IPS-18a (cell line): Measurements from ENCODE around the gene ERLEC1.
"Not testable (repeated sequence)": the region's sequence is repeated elsewhere in the genome, so short reads cannot be mapped to it uniquely, and the experiment has no call there.

Experiments
- H3K27ac ChIP-seq: one replicate; pipeline ENCODE4 v1.5.1; 2013; ENCODE audit warnings: low read length
- H3K27me3 ChIP-seq: one replicate; pipeline ENCODE4 v1.6.1; 2013; ENCODE audit warnings: mild to moderate bottlenecking, low read length; ENCODE audit not compliant: control insufficient read depth, insufficient read depth
- H3K36me3 ChIP-seq: one replicate; pipeline ENCODE4 v1.6.1; 2013; ENCODE audit warnings: low read depth, low read length; ENCODE audit not compliant: control insufficient read depth
- H3K4me1 ChIP-seq: one replicate; pipeline ENCODE4 v1.6.1; 2013; ENCODE audit warnings: low read depth, low read length; ENCODE audit not compliant: control insufficient read depth
- H3K4me3 ChIP-seq: one replicate; pipeline ENCODE4 v1.5.1; 2013; ENCODE audit warnings: low read length
- H3K9ac ChIP-seq: one replicate; pipeline ENCODE4 v1.6.1; 2013; ENCODE audit warnings: mild to moderate bottlenecking, low read length, moderate library complexity
- H3K9me3 ChIP-seq: one replicate; pipeline ENCODE4 v1.6.1; 2013; ENCODE audit warnings: low read depth, low read length; ENCODE audit not compliant: control insufficient read depth

ERLEC1 gene

GRCh38 chr2:53820711-53821110 lies 33.9 kb downstream of the ERLEC1 start:
- Histone ChIP-seq H3K27me3 (no peaks in the 10 kb centered on the region), H3K4me1 (no peaks in the 10 kb centered on the region), H3K9ac (no peak overlapping the region), H3K36me3 (peaks cover 8% of the 10 kb centered on the region), H3K27ac (no peak overlapping the region), H3K9me3 (no peaks in the 10 kb centered on the region), H3K4me3 (no peak overlapping the region)

DNA sequence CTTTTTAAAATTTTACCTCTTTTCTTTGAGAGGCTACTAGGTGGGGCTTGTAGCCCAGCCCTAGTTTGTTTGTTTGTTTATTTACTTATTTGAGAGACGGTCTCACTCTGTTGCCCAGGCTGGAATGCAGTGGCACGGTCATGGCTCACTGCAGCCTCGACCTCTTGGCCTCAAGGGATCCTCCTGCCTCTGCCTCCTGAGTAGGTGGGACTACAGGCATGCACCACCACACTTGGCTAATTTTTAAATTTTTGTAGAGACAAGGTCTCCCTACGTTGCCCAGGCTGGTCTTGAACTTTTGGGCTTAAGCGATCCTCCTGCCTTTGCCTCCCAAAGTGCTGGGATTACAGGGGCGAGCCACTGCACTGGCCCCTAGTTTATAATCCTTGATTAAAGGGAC lies 35.0 kb downstream of the ERLEC1 start:
- Histone ChIP-seq H3K9ac (no peak overlapping the region), H3K27me3 (no peaks in the 10 kb centered on the region), H3K4me3 (no peak overlapping the region), H3K36me3 (peaks cover 6% of the 10 kb centered on the region), H3K4me1 (peaks cover 6% of the 10 kb centered on the region), H3K27ac (no peak overlapping the region), H3K9me3 (no peaks in the 10 kb centered on the region)

- H3K27me3 ChIP-seq, H3K27ac ChIP-seq, H3K4me3 ChIP-seq, H3K36me3 ChIP-seq, H3K9me3 ChIP-seq, H3K9ac ChIP-seq: not testable (repeated sequence)
- H3K4me1 ChIP-seq, result peaks cover 20% of the 10 kb centered on the region
These were observed 36.8 kb downstream of the ERLEC1 start for GRCh38 chr2:53823639-53824038.

DNA sequence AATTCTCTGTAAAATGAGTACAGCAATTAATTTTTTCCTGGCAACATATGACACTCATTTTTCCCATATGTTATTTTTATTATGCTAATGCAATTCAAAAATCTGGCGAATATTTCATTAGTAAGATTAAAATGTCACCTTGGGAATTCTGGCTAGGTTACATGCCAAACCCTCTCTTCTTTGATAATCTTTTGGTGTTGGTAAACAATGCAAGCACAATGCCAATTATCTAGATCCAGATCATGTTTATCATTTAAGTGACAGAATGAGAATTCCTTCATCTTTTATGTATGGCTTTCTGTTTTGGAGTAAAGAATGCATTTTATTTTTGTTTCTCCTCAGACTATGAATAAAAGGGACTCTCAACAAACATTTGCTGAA lies 39.2 kb downstream of the ERLEC1 start:
- no peak overlapping the region for H3K9ac ChIP-seq
- H3K27ac ChIP-seq, result no peak overlapping the region

DNA sequence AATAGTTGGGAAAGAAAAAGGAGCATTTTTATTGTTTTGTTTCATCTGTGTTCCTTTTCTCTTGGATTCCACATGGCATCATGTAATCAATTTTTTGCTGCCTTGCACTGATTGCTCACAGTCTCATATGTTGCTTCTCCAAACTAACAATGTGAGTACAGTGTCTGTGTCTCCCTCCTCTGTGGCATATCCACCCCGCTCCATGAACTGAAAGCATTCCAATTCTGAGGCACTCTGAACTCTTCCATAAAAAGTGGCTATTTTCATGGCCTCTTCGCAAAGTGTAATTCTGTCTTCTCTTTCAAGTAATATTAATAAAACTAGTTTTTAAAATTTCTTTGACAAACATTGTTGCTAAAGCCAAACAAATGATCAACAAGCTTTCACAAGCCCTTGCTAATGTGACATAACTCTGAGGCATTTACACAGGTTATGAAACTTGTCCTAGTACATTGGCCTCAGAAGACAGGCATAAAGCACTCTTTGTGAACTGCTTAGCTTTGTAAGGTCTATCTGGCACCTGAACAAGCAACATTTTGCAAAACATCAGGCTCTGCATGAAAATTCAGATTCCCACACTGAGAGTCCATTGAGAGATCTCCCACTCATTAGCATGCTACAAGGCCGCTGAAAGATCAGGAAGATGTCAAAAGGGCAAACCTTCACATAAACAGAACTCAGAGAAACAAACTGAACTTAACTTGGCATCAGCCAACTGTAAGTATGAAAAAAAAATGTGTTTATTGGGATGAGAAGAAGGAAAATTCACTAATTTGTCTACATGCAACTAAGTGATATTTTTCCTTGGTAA lies 39.9 kb downstream of the ERLEC1 start:
- Histone ChIP-seq H3K27ac (no peak overlapping the region), H3K9ac (no peak overlapping the region)

More for the DNA sequence above, 39.2 kb downstream of the ERLEC1 start:
- Histone ChIP-seq H3K4me3 (no peak overlapping the region), H3K9me3 (no peaks in the 10 kb centered on the region), H3K36me3 (no peaks in the 10 kb centered on the region), H3K4me1 (peaks cover 20% of the 10 kb centered on the region), H3K27me3 (no peaks in the 10 kb centered on the region)

DNA sequence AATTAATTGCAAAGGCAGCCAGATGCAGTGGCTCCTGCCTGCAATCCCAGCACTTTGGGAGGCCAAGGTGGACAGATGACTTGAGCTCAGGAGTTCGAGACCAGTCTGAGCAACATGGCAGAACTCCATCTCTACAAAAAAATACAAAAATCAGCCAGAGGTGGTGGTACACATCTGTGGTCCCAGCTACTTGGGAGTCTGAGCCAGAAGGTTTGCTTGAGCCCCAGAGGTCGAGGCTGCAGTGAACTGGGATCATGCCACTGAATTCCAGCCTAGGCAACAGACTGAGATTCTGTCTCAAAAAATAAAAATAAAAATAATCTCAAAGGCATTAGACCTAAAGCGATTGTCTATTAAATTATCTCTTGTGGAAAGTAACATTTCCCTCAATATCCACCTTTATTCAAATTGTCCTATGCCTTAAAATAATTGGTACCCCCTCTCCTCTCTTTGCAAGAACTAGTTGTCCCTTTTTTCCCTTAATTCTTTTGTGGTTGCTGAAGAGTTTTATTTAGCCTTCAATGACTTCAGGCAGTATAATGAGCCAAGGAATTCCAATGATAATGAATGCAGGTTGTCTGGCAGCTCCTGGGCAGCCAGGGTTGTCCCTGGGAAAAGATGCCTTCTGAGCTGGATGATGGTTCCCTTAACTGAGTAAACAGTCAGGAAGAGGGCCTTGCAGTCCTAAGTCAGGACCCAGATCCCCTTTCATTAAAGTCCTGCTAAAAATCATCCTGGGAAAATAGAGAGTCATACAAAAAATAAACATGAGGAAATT lies 40.7 kb downstream of the ERLEC1 start:
- peaks cover 20% of the 10 kb centered on the region for H3K4me1 ChIP-seq
- no peaks in the 10 kb centered on the region for H3K9me3 ChIP-seq
- H3K4me3 ChIP-seq, result no peak overlapping the region
- H3K27ac ChIP-seq, result no peak overlapping the region
- H3K9ac ChIP-seq, result no peak overlapping the region
- H3K36me3 ChIP-seq, result no peaks in the 10 kb centered on the region
- H3K27me3 ChIP-seq, result no peaks in the 10 kb centered on the region

More for the DNA sequence above, 39.9 kb downstream of the ERLEC1 start:
- Histone ChIP-seq H3K4me3 (no peak overlapping the region), H3K4me1 (peaks cover 20% of the 10 kb centered on the region), H3K27me3 (no peaks in the 10 kb centered on the region), H3K36me3 (no peaks in the 10 kb centered on the region), H3K9me3 (no peaks in the 10 kb centered on the region)

DNA sequence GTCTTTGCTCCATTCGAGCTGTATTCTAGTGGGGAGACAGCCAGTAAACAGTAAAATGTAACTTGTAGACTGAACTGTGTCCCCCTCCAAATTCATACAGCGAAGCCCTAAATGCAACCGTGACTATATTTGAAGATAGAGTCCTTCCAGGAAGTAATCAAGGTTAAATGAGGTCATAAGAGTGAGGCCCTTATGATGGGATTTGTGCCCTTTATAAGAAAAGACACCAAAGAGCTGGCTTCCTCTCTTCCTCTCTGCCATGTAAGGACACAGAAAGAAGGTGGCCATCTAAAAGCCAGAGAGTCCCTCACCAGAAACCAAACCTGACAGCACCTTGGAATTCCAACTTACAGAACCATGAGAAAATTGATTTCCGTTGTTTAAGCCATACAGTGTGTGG lies 41.5 kb downstream of the ERLEC1 start:
- Histone ChIP-seq H3K4me3 (no peak overlapping the region), H3K9ac (no peak overlapping the region), H3K27me3 (no peaks in the 10 kb centered on the region), H3K9me3 (no peaks in the 10 kb centered on the region), H3K36me3 (no peaks in the 10 kb centered on the region), H3K27ac (no peak overlapping the region), H3K4me1 (peaks cover 20% of the 10 kb centered on the region)

DNA sequence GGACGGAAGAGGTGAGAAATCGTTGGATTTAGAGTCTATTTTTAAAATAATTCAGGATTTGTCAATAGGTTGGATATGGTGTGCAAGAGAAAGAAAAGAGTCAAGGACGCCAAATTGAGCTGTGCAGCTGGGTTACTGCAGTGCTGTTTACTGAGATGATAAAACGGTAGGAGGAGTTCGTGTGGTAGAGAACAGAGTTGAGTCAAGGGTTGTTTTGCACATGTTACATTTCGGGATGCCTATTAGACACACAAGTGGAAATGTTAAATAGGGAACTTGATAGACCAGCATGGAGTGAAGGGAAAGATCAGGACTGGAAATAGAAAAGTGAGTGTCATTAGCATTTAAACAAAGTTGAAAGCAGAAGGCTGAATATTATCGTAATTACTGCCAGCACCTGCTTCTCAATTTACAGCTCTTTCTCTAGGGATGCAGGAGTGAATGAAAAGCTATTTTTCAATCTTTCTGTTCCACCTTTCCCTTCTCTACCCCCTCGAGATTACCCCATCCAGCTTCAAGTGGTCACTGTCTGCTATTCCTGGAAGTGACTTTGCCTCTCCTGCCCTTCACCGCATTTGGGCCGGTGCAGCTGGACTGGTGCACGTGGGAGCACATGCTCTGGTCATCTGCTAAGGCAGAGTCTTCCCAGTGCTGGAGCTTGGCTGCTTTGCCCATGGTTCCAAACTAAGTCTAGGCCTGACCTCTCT lies 42.6 kb downstream of the ERLEC1 start:
- H3K4me1 ChIP-seq, result peaks cover 20% of the 10 kb centered on the region

GRCh38 chr2:53829980-53830290 lies 43.1 kb downstream of the ERLEC1 start:
- not testable (repeated sequence) for H3K27ac ChIP-seq, H3K9me3 ChIP-seq, H3K4me3 ChIP-seq, H3K9ac ChIP-seq, H3K36me3 ChIP-seq, H3K27me3 ChIP-seq
- peaks cover 20% of the 10 kb centered on the region for H3K4me1 ChIP-seq

More for the DNA sequence above, 42.6 kb downstream of the ERLEC1 start:
- no peak overlapping the region for H3K4me3 ChIP-seq
- no peak overlapping the region for H3K27ac ChIP-seq
- H3K9me3 ChIP-seq, result no peaks in the 10 kb centered on the region
- no peaks in the 10 kb centered on the region for H3K36me3 ChIP-seq
- H3K9ac ChIP-seq, result no peak overlapping the region
- H3K27me3 ChIP-seq, result no peaks in the 10 kb centered on the region

- no peaks in the 10 kb centered on the region for H3K4me1 ChIP-seq
These were observed 53.7 kb downstream of the ERLEC1 start for GRCh38 chr2:53840580-53840979.

GRCh38 chr2:53841651-53842050 lies 54.8 kb downstream of the ERLEC1 start:
- H3K36me3 ChIP-seq, H3K27me3 ChIP-seq, H3K4me3 ChIP-seq, H3K4me1 ChIP-seq, H3K9me3 ChIP-seq, H3K9ac ChIP-seq, H3K27ac ChIP-seq: not testable (repeated sequence)

More at GRCh38 chr2:53840580-53840979, 53.7 kb downstream of the ERLEC1 start:
- no peak overlapping the region for H3K4me3 ChIP-seq
- H3K36me3 ChIP-seq, result no peaks in the 10 kb centered on the region
- H3K9ac ChIP-seq, result no peak overlapping the region
- no peaks in the 10 kb centered on the region for H3K9me3 ChIP-seq
- H3K27me3 ChIP-seq, result no peaks in the 10 kb centered on the region
- H3K27ac ChIP-seq, result no peak overlapping the region
